ENCODE data around the gene ENTPD8. TPM values are rescaled to one million over a fixed set of nuclear protein-coding genes. Genes with fewer than 3 reads are reported as not detected.

The ENTPD8 gene
- total RNA-seq, 1 experiment from 2014 or later = not detected

GRCh38 chr9:137417161-137418021, 23.8 kb downstream of the ENTPD8 start:
- Mint-ChIP-seq H3K4me1 (ENCODE audit: insufficient read depth, unreplicated experiment) (peaks cover 8% of the 10 kb centered on the region), H3K4me3 (ENCODE audit: unreplicated experiment) (no peak overlapping the region), H3K36me3 (ENCODE audit: insufficient read depth, unreplicated experiment) (peaks cover 4% of the 10 kb centered on the region), H3K9me3 (ENCODE audit: unreplicated experiment) (no peaks in the 10 kb centered on the region), H3K27me3 (ENCODE audit: insufficient read depth, unreplicated experiment) (no peaks in the 10 kb centered on the region), H3K27ac (ENCODE audit: low read depth, unreplicated experiment) (no peak overlapping the region)
- ChIA-PET POLR2A (no interaction called here), CTCF (interaction anchor here (1.0 kb wide), 1 partner anchor 28 kb away, joined by 3 read pairs; no protein-coding TSS in a partner anchor)
- no peak for DNase-seq (ENCODE audit: unreplicated experiment)
- no peak for TF ChIP-seq CTCF (IDR thresholded peaks at IDR 0.05; ENCODE audit: unreplicated experiment)
- BruUV-seq (replicated peaks) = no TSS peak
- intact Hi-C loops (cut with micrococcal nuclease) = no loop called here

DNA sequence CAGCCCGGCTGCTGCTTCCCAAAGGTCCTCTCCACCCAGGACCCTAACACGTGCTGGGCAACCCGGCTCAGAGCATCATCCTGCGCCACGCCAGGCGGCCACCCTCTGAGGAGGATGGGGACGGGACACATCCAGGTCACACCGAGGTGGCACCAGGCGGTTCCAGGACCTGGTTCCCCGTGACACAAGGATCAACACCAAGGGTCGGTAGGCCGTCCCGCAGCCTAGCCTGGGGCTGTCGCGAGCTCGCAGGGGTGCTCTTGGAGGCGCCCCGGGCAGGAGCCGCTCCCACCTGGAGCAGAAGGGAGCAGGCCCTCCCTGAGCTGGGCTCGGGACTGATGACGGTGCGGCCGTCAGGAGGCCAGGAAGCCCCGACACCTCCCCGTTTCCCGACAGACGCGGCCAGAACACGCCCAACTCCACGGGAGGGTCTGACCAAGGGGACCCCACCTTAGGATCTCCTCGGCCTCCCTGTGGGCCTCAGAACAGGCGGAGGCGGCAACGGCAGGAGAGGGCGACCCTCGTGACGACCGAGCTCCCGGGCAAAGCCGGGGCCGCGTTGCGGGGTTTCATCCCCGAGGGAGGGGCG, 24.5 kb downstream of the ENTPD8 start:
- H3K27me3 Mint-ChIP-seq (ENCODE audit: insufficient read depth, unreplicated experiment) = no peaks in the 10 kb centered on the region
- ChIA-PET POLR2A (no interaction called here), CTCF (no interaction called here)
- intact Hi-C loops (cut with micrococcal nuclease) = no loop called here
- no peak for TF ChIP-seq CTCF (IDR thresholded peaks at IDR 0.05; ENCODE audit: unreplicated experiment)
- no peak overlapping the region for H3K27ac Mint-ChIP-seq (ENCODE audit: low read depth, unreplicated experiment)
- peaks cover 8% of the 10 kb centered on the region for H3K4me1 Mint-ChIP-seq (ENCODE audit: insufficient read depth, unreplicated experiment)
- no TSS peak for BruUV-seq (replicated peaks)
- DNase-seq (ENCODE audit: unreplicated experiment) = no peak
- H3K9me3 Mint-ChIP-seq (ENCODE audit: unreplicated experiment) = no peaks in the 10 kb centered on the region
- peaks cover 4% of the 10 kb centered on the region for H3K36me3 Mint-ChIP-seq (ENCODE audit: insufficient read depth, unreplicated experiment)
- no peak overlapping the region for H3K4me3 Mint-ChIP-seq (ENCODE audit: unreplicated experiment)

- H3K4me3 Mint-ChIP-seq (ENCODE audit: unreplicated experiment) = no peak overlapping the region
- H3K9me3 Mint-ChIP-seq (ENCODE audit: unreplicated experiment) = no peaks in the 10 kb centered on the region
- POLR2A ChIA-PET = no interaction called here
- H3K36me3 Mint-ChIP-seq (ENCODE audit: insufficient read depth, unreplicated experiment) = peaks cover 4% of the 10 kb centered on the region
- no TSS peak for BruUV-seq (replicated peaks)
- no peak for TF ChIP-seq CTCF (IDR thresholded peaks at IDR 0.05; ENCODE audit: unreplicated experiment)
- H3K27me3 Mint-ChIP-seq (ENCODE audit: insufficient read depth, unreplicated experiment) = no peaks in the 10 kb centered on the region
- CTCF ChIA-PET = no interaction called here
- peaks cover 8% of the 10 kb centered on the region for H3K4me1 Mint-ChIP-seq (ENCODE audit: insufficient read depth, unreplicated experiment)
- H3K27ac Mint-ChIP-seq (ENCODE audit: low read depth, unreplicated experiment) = no peak overlapping the region
- intact Hi-C loops (cut with micrococcal nuclease) = no loop called here
- DNase-seq (ENCODE audit: unreplicated experiment) = no peak
These were observed 25.1 kb downstream of the ENTPD8 start for GRCh38 chr9:137416006-137416562.

GRCh38 chr9:137415451-137415850, 25.7 kb downstream of the ENTPD8 start:
- Mint-ChIP-seq H3K27ac (ENCODE audit: low read depth, unreplicated experiment) (peak overlapping the region; percentile 9), H3K4me3 (ENCODE audit: unreplicated experiment) (no peak overlapping the region), H3K9me3 (ENCODE audit: unreplicated experiment) (no peaks in the 10 kb centered on the region), H3K27me3 (ENCODE audit: insufficient read depth, unreplicated experiment) (no peaks in the 10 kb centered on the region), H3K36me3 (ENCODE audit: insufficient read depth, unreplicated experiment) (peaks cover 4% of the 10 kb centered on the region), H3K4me1 (ENCODE audit: insufficient read depth, unreplicated experiment) (peaks cover 8% of the 10 kb centered on the region)
- DNase-seq (ENCODE audit: unreplicated experiment) = no peak
- intact Hi-C loops (cut with micrococcal nuclease) = no loop called here
- CTCF ChIA-PET = interaction anchor here (3.6 kb wide), 1 partner anchor 7 kb away, joined by 16 read pairs; the partner anchor contains the start of genes EXD3 and NOXA1
- TF ChIP-seq CTCF (IDR thresholded peaks at IDR 0.05; ENCODE audit: unreplicated experiment) = no peak
- POLR2A ChIA-PET = no interaction called here
- BruUV-seq (replicated peaks) = no TSS peak

Data from MCF 10A (cell line).